ENCODE results near the gene CLEC19A. TPM values are rescaled to one million over a fixed set of nuclear protein-coding genes. Genes with fewer than 3 reads are reported as not detected.
"Not testable (repeated sequence)": the region's sequence is repeated elsewhere in the genome, so short reads cannot be mapped to it uniquely, and the experiment has no call there.

The CLEC19A gene
- polyA plus RNA-seq, 1 experiment, result not detected

DNA sequence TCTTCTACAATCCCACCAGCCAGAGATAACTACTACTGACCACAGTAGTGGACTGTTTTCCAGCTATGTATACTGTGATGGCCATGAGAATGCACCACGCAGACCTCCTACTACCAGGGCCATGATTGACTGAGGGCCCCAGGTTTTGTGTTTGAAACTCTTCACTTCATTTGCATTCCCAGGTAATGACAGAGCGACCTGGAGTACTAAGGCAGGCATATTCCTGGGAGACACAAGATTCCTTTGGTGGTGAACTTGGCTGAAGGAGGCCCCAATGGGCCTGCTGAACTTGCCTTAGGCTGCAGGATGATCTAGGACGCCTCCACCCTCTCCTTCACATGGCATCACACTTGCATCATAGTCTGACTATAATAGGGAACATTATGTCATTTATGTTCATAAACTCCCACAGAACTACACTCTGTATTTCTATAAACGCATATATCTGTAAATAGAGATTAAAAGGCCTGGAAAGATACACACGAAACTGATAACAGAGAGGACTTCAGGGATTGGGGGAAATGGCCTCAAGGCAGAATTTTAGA lies 30.4 kb downstream of the CLEC19A start:
- H3K27me3 ChIP-seq (ENCODE audit: control insufficient read depth, insufficient read depth, low read length), result no peaks in the 10 kb centered on the region
- TF ChIP-seq, protein P1, sequence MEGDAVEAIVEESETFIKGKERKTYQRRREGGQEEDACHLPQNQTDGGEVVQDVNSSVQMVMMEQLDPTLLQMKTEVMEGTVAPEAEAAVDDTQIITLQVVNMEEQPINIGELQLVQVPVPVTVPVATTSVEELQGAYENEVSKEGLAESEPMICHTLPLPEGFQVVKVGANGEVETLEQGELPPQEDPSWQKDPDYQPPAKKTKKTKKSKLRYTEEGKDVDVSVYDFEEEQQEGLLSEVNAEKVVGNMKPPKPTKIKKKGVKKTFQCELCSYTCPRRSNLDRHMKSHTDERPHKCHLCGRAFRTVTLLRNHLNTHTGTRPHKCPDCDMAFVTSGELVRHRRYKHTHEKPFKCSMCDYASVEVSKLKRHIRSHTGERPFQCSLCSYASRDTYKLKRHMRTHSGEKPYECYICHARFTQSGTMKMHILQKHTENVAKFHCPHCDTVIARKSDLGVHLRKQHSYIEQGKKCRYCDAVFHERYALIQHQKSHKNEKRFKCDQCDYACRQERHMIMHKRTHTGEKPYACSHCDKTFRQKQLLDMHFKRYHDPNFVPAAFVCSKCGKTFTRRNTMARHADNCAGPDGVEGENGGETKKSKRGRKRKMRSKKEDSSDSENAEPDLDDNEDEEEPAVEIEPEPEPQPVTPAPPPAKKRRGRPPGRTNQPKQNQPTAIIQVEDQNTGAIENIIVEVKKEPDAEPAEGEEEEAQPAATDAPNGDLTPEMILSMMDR (IDR thresholded peaks at IDR 0.05; ENCODE audit: insufficient read depth, low read depth, low read length), result no peak
- POLR2A ChIA-PET, result no interaction called here
- no peaks in the 10 kb centered on the region for H3K36me3 ChIP-seq (ENCODE audit: control insufficient read depth, insufficient read depth, low read length)
- no peak for DNase-seq (ENCODE audit: low read depth)
- H3K4me3 ChIP-seq (ENCODE audit: low read depth, low read length), result no peak overlapping the region
- CTCF ChIA-PET, result interaction anchor here (1.1 kb wide), 1 partner anchor 10 kb away, joined by 3 read pairs; no protein-coding TSS in a partner anchor

DNA sequence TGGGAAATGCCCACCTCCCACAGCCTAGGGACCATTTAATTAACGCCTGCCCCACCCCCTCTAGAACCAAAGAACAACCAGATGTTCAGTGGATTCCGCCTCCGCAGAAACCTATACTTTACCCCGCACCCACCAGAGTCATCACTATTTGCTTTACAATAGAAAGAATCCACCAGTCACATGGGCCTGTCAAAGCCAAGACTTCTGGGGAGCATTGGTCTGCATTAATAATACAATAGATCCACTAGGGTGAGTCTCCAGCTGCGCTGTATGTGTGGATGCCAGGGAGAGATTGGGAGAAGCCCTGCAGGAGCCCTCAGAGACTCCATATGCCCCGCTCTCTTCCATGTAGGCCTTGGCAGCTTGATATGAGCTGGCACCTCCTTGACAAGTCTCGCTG lies 31.3 kb downstream of the CLEC19A start:
- no peak for DNase-seq (ENCODE audit: low read depth)
- no peak overlapping the region for H3K4me3 ChIP-seq (ENCODE audit: low read depth, low read length)
- ChIA-PET CTCF (interaction anchor here (1.1 kb wide), 1 partner anchor 10 kb away, joined by 3 read pairs; no protein-coding TSS in a partner anchor), POLR2A (no interaction called here)
- TF ChIP-seq, protein P1 (IDR thresholded peaks at IDR 0.05; ENCODE audit: insufficient read depth, low read depth, low read length), result no peak
- H3K36me3 ChIP-seq (ENCODE audit: control insufficient read depth, insufficient read depth, low read length), result no peaks in the 10 kb centered on the region
- no peaks in the 10 kb centered on the region for H3K27me3 ChIP-seq (ENCODE audit: control insufficient read depth, insufficient read depth, low read length)

DNA sequence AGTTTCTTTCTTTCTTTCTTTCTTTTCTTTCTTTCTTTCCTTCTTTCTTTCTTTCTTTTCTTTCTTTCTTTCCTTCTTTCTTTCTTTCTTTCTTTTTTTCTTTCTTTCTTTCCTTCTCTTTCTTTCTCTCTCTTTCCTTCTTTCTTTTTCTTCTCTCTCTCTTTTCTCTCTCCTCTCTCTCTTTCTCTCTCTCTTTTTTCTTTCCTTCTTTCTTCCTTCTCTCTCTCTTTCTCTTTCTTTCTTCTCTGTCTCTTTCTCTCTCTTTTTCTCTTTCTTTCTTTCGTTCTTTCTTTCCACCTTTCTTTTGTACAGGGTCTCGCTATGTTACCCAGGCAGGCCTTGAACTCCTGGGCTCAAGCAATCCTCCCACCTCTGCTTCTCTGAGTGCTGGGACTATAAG lies 35.7 kb downstream of the CLEC19A start:
- H3K4me3 ChIP-seq (ENCODE audit: low read depth, low read length); POLR2A ChIA-PET; H3K27me3 ChIP-seq (ENCODE audit: control insufficient read depth, insufficient read depth, low read length); H3K36me3 ChIP-seq (ENCODE audit: control insufficient read depth, insufficient read depth, low read length); CTCF ChIA-PET; DNase-seq (ENCODE audit: low read depth): not testable (repeated sequence)

DNA sequence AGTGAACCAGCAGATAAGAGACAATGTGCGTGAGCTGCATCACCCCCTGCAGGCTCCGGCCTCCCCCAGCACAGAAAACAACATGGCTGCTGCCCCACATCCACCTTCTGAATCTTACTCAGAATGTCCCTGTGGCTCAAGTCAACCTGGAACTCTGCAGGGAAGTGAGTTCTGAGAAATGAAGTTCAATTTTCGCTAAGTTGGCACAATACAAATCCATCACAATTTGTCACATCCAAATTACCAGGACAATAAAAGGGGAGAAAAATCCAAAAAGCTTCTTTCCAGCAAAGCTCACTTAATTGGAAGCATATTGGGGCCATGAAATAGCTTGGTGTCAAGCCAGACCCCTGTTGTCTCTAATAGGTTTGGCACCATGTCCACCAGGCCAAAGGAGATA lies 38.1 kb downstream of the CLEC19A start:
- POLR2A ChIA-PET, result no interaction called here
- Histone ChIP-seq H3K4me3 (ENCODE audit: low read depth, low read length) (no peak overlapping the region), H3K36me3 (ENCODE audit: control insufficient read depth, insufficient read depth, low read length) (no peaks in the 10 kb centered on the region), H3K27me3 (ENCODE audit: control insufficient read depth, insufficient read depth, low read length) (no peaks in the 10 kb centered on the region)
- CTCF ChIA-PET, result no interaction called here
- no peak for DNase-seq (ENCODE audit: low read depth)
- TF ChIP-seq, protein P1 (IDR thresholded peaks at IDR 0.05; ENCODE audit: insufficient read depth, low read depth, low read length), result no peak

DNA sequence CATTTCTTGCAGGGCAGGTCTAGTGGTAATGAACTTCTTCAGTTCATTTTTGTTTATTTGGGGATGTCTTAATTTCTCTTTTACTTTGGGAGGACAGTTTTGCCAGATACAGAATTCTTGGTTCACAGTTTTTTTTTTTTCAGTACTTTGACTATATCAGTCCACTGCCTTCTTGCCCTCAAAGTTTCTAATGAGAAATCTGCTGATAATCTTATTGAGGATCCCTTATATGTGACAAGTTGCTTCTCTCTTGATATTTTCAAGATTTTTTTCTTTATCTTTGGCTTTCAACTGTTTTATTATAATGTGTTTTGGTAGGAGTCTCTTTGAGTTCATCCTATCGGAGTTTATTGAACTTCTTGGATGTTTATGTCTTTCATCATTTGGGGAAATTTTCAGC lies 42.8 kb downstream of the CLEC19A start:
- Histone ChIP-seq H3K4me3 (ENCODE audit: low read depth, low read length) (no peak overlapping the region), H3K36me3 (ENCODE audit: control insufficient read depth, insufficient read depth, low read length) (no peaks in the 10 kb centered on the region), H3K27me3 (ENCODE audit: control insufficient read depth, insufficient read depth, low read length) (no peaks in the 10 kb centered on the region)
- ChIA-PET POLR2A (no interaction called here), CTCF (interaction anchor here (0.6 kb wide), 1 partner anchor 33 kb away, joined by 3 read pairs; no protein-coding TSS in a partner anchor)
- TF ChIP-seq, protein P1 (IDR thresholded peaks at IDR 0.05; ENCODE audit: insufficient read depth, low read depth, low read length), result no peak
- DNase-seq (ENCODE audit: low read depth), result no peak

DNA sequence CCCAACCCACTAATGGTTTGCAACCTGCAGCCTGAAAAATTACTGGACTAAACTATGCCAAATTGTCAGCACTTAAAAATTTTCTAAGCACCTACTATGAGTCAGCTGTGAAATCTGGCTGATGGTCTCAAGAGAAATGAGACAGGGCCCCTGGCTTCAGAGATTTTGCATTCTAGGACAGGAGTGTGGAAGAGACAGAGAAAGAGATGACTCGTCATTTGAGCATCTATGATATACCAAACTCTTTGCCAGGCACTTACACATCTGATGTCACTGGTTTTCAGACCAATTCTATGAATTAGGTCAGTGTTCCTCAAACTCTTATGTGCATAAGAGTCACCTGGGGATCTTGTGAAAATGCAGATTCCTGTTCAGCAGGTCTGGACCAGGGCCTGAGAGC lies 44.4 kb downstream of the CLEC19A start:
- TF ChIP-seq, protein P1 (IDR thresholded peaks at IDR 0.05; ENCODE audit: insufficient read depth, low read depth, low read length), result no peak
- ChIA-PET POLR2A (no interaction called here), CTCF (no interaction called here)
- H3K4me3 ChIP-seq (ENCODE audit: low read depth, low read length), result no peak overlapping the region
- H3K27me3 ChIP-seq (ENCODE audit: control insufficient read depth, insufficient read depth, low read length), result no peaks in the 10 kb centered on the region
- H3K36me3 ChIP-seq (ENCODE audit: control insufficient read depth, insufficient read depth, low read length), result no peaks in the 10 kb centered on the region
- no peak for DNase-seq (ENCODE audit: low read depth)
